ENCODE data around the gene C17orf100.

C17orf100 gene

GRCh38 chr17:6623941-6624340 lies 27.6 kb upstream of the C17orf100 start:
- H3K4me3 ChIP-seq (ENCODE audit: low read depth, low read length) = no peak overlapping the region
- peak; percentile 29 for DNase-seq (ENCODE audit: low read depth)
- TF ChIP-seq, protein P1, sequence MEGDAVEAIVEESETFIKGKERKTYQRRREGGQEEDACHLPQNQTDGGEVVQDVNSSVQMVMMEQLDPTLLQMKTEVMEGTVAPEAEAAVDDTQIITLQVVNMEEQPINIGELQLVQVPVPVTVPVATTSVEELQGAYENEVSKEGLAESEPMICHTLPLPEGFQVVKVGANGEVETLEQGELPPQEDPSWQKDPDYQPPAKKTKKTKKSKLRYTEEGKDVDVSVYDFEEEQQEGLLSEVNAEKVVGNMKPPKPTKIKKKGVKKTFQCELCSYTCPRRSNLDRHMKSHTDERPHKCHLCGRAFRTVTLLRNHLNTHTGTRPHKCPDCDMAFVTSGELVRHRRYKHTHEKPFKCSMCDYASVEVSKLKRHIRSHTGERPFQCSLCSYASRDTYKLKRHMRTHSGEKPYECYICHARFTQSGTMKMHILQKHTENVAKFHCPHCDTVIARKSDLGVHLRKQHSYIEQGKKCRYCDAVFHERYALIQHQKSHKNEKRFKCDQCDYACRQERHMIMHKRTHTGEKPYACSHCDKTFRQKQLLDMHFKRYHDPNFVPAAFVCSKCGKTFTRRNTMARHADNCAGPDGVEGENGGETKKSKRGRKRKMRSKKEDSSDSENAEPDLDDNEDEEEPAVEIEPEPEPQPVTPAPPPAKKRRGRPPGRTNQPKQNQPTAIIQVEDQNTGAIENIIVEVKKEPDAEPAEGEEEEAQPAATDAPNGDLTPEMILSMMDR (conservative IDR thresholded peaks at IDR 0.05; ENCODE audit: low read depth, low read length) = no peak

GRCh38 chr17:6626616-6627015 lies 24.9 kb upstream of the C17orf100 start:
- TF ChIP-seq, protein P1 (conservative IDR thresholded peaks at IDR 0.05; ENCODE audit: low read depth, low read length) = no peak
- no peak overlapping the region for H3K4me3 ChIP-seq (ENCODE audit: low read depth, low read length)
- no peak for DNase-seq (ENCODE audit: low read depth)

- peak; percentile 51 for DNase-seq (ENCODE audit: low read depth)
- TF ChIP-seq, protein P1 (conservative IDR thresholded peaks at IDR 0.05; ENCODE audit: low read depth, low read length) = no peak
- H3K4me3 ChIP-seq (ENCODE audit: low read depth, low read length) = no peak overlapping the region
Measured at GRCh38 chr17:6627019-6627418, 24.5 kb upstream of the C17orf100 start.

DNA sequence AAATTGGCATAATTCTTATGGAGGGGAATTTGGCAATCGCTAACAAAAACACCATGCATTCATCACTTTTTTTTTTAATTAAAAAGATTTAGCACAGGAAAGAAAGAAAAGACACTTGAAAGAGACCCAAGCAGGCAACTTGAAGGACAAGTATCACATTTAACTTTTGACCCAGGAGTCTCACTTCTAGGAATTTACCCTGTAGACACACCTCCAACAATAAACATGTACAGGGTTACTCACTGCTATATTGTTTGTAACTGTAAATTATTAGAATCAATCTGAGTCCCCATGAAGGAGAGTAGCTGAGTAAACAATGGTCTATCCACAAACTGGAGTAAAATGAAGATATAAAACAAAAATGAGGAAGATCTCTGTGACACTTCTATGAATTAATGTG lies 21.2 kb upstream of the C17orf100 start:
- H3K4me3 ChIP-seq (ENCODE audit: low read depth, low read length) = no peak overlapping the region
- TF ChIP-seq, protein P1 (conservative IDR thresholded peaks at IDR 0.05; ENCODE audit: low read depth, low read length) = no peak
- DNase-seq (ENCODE audit: low read depth) = no peak

DNA sequence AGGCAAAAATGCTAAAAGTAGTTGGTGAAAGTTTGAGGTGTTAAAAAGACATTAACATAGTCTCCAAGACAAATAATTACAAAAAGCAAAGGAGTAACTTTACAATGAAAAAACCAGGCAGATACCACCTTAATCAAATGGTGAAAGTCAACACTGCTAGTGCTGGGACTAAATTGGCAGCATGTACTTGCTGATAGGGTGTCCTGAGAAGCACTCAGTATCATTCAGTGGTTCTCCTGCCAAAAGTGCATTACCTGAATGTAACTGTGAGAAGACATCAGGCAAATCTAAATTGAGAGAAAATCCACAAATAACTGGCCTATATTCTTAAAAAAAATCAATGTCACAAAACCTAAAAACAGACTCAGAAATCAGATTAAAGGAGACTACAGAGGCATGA lies 19.0 kb upstream of the C17orf100 start:
- H3K4me3 ChIP-seq (ENCODE audit: low read depth, low read length) = no peak overlapping the region
- DNase-seq (ENCODE audit: low read depth) = no peak
- TF ChIP-seq, protein P1 (conservative IDR thresholded peaks at IDR 0.05; ENCODE audit: low read depth, low read length) = no peak

GRCh38 chr17:6633263-6633662 lies 18.3 kb upstream of the C17orf100 start:
- no peak for DNase-seq (ENCODE audit: low read depth)
- no peak overlapping the region for H3K4me3 ChIP-seq (ENCODE audit: low read depth, low read length)
- TF ChIP-seq, protein P1 (conservative IDR thresholded peaks at IDR 0.05; ENCODE audit: low read depth, low read length) = no peak

- H3K4me3 ChIP-seq (ENCODE audit: low read depth, low read length) = no peak overlapping the region
- no peak for DNase-seq (ENCODE audit: low read depth)
- TF ChIP-seq, protein P1 (conservative IDR thresholded peaks at IDR 0.05; ENCODE audit: low read depth, low read length) = no peak
Measured at GRCh38 chr17:6636105-6636504, 15.5 kb upstream of the C17orf100 start.
